Mucosa of descending colon (tissue), 3 donors: ENCODE data around the gene MRPS5. TPM values are rescaled to one million over a fixed set of nuclear protein-coding genes. Genes with fewer than 3 reads are reported as not detected.
"Not testable (repeated sequence)": the region's sequence is repeated elsewhere in the genome, so short reads cannot be mapped to it uniquely, and the experiment has no call there.

Experiments used
- ATAC-seq: fragments of 200-7000 bp; cut with Tn5 transposase; one replicate; pipeline ENCODE4 v1.9.1; 2020; ENCODE audit warnings: mild to moderate bottlenecking, moderate library complexity
- DNase-seq, 3 donors: peaks; one replicate each; pipeline ENCODE4 v3.0.0-alpha.2; 2020
- H3K36me3 ChIP-seq: fragments of 200-600 bp; one replicate; pipeline ENCODE4 v1.8.0; 2021; ENCODE audit warnings: low read depth, mild to moderate bottlenecking
- H3K4me1 ChIP-seq: fragments of 200-600 bp; one replicate; pipeline ENCODE4 v1.8.0; 2021; ENCODE audit warnings: low read depth, mild to moderate bottlenecking
- H3K4me3 ChIP-seq: fragments of 200-600 bp; one replicate; pipeline ENCODE4 v1.8.0; 2021; ENCODE audit warnings: mild to moderate bottlenecking
- H3K9me3 ChIP-seq: fragments of 200-600 bp; one replicate; pipeline ENCODE4 v1.8.0; 2021; ENCODE audit warnings: mild to moderate bottlenecking
- CTCF ChIP-seq: fragments of 200-600 bp; IDR thresholded peaks from one replicate; pipeline ENCODE4 v1.8.0; 2022; ENCODE audit warnings: antibody characterized with exemption, mild to moderate bottlenecking
- intact Hi-C, 2 donors: fragments of 100-400 bp; cut with DNase I in 1 of 2; cut with micrococcal nuclease in 1 of 2; formaldehyde crosslinking; loops; one replicate each; pipeline versions ENCODE4 v1.11.0 to v1.11.1; 2022; cut with DNase I, micrococcal nuclease
- total RNA-seq, 3 donors: library from RNA; stranded (reverse); fragmentation: NEBNext Ultra II Directional in 2 of 3; extraction: Animal tissue kit (Norgen Biotek cat#: 25700) in 2 of 3; gene quantifications; one replicate each; pipeline versions ENCODE4 v1.2.1 to v1.2.4, GENCODE V29; 2021 to 2023
- donor health status: DM: no; HTN: no; CAD: no; lungs with moderate emphysema.
- donor health status: DM: no; HTN: no; CAD: no.
- donor health status: DM: no; HTN: yes; CAD: no.

MRPS5 gene
- total RNA-seq, 3 donors from 2014 or later: 65.1 to 69.6 (median 68.6) TPM

DNA sequence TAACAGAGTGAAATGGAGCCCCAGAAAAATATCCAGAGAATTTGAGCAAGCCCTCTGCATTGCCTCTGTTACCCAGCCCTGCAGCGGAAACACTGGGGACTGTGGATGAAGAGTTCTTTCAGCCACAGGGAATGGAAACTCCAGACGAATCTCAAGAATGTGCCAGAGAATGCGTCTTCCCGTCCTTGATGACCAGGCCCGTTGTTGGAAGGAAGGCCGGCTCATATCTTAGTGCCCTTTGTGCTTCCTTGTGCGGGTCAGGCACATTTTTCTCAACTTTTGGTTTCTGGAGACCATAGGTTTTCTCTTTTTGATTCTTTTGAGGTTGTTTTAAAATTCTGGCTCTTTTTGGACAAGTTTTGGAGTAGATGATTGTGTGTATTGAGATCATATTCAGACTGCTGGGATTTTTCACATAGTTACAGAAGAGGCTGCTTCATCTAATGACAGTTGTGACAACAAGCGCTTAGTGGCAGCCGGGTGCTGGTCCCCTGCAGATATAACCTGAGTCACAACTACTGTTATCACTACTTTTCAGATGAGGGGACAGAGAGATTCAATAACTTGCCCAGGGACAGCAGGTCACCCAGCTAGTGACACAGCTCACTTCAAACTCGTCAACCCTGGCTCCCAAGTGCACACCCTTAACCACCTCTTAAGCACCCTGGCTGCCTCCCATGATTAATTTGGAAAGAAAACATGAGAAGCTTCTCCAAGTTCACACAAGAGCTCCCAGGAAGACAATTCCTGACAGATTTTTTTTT lies 80.4 kb downstream of the MRPS5 start:
- Histone ChIP-seq H3K4me3 (no peak overlapping the region), H3K36me3 (no peaks in the 10 kb centered on the region), H3K9me3 (no peaks in the 10 kb centered on the region), H3K4me1 (no peaks in the 10 kb centered on the region)
- DNase-seq (no peak), ATAC-seq (no peak)
- no peak for TF ChIP-seq CTCF
- intact Hi-C loops: no loop called here

DNA sequence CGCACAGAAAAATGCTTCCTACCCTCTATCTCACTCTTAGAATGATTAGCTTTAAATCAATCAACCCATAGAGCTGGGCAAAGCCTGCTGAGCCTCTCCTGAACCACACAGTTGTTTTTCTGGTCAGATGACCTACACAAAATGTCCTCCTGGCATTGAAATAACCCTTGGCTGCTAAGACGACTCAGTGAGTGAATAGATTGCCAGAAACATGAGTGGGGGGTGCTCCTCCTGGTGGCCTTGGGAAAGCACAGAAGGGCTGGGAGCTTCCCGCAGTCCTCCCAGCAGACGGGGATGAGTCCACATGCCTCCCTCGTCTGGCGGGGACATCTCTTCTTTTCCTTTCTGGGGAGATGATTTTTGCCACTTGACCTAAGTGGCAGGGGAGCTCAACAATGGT lies 81.2 kb downstream of the MRPS5 start:
- no peak for TF ChIP-seq CTCF
- Histone ChIP-seq H3K4me1 (no peaks in the 10 kb centered on the region), H3K36me3 (no peaks in the 10 kb centered on the region), H3K9me3 (no peaks in the 10 kb centered on the region), H3K4me3 (no peak overlapping the region)
- intact Hi-C loops: no loop called here
- no peak for ATAC-seq
- no peak for DNase-seq

- no peak for DNase-seq
- intact Hi-C loops: no loop called here
- TF ChIP-seq CTCF: no peak
- ATAC-seq: no peak
- H3K4me1 ChIP-seq: no peaks in the 10 kb centered on the region
- H3K4me3 ChIP-seq: no peak overlapping the region
- H3K9me3 ChIP-seq: no peaks in the 10 kb centered on the region
- H3K36me3 ChIP-seq: no peaks in the 10 kb centered on the region
Measured at GRCh38 chr2:95039978-95040377, 81.6 kb downstream of the MRPS5 start.

DNA sequence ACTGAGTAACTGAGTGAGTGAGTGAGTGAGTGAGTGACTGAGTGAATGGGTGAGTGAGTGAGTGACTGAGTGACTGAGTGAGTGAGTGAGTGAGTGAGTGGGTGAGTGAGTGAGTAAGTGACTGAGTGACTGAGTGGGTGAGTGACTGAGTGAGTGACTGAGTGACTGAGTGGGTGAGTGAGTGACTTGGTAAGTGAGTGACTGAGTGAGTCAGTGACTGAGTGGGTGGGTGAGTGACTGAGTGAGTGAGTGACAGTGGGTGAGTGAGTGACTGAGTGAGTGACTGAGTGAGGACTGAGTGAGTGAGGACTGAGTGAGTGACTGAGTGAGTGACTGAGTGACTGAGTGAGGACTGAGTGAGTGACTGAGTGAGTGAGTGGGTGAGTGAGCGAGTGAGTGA lies 82.2 kb downstream of the MRPS5 start:
- no peaks in the 10 kb centered on the region for H3K9me3 ChIP-seq
- TF ChIP-seq CTCF: no peak
- H3K4me1 ChIP-seq: no peaks in the 10 kb centered on the region
- DNase-seq (no peak), ATAC-seq (no peak)
- no peaks in the 10 kb centered on the region for H3K36me3 ChIP-seq
- H3K4me3 ChIP-seq: no peak overlapping the region
- intact Hi-C loops: no loop called here

GRCh38 chr2:95038635-95039298 lies 82.8 kb downstream of the MRPS5 start:
- intact Hi-C loops: no loop called here
- H3K36me3 ChIP-seq: no peaks in the 10 kb centered on the region
- ATAC-seq: no peak

DNA sequence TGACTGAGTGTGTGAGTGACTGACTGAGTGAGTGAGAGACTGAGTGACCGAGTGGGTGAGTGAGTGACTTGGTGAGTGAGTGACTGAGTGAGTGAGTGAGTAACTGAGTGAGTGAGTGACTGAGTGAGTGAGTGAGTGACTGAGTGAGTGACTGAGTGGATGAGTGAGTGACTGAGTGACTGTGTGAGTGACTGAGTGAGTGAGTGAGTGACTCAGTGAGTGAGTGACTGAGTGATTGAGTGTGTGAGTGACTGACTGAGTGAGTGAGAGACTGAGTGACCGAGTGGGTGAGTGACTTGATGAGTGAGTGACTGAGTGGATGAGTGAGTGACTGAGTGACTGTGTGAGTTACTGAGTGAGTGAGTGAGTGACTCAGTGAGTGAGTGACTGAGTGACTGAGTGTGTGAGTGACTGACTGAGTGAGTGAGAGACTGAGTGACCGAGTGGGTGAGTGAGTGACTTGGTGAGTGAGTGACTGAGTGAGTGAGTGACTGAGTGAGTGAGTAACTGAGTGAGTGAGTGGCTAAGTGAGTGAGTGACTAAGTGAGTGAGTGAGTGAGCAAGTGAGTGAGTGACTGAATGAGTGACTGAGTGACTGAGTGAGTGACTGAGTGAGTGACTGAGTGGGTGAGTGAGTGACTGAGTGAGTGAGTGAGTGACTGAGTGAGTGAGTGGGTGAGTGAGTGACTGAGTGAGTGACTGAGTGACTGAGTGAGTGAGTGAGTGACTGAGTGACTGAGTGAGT lies 83.6 kb downstream of the MRPS5 start:
- H3K9me3 ChIP-seq, H3K4me1 ChIP-seq, H3K4me3 ChIP-seq, DNase-seq, intact Hi-C loops, H3K36me3 ChIP-seq, ATAC-seq: not testable (repeated sequence)

More at GRCh38 chr2:95038635-95039298, 82.8 kb downstream of the MRPS5 start:
- no peak for DNase-seq
- no peaks in the 10 kb centered on the region for H3K4me1 ChIP-seq
- H3K9me3 ChIP-seq: no peaks in the 10 kb centered on the region
- no peak overlapping the region for H3K4me3 ChIP-seq
- TF ChIP-seq CTCF: no peak
